HG02623 (cell line): Measurements from ENCODE around the gene CDNF.

Source experiments
- ATAC-seq: cut with Tn5 transposase; IDR thresholded peaks from one replicate; pipeline ENCODE4 v1.9.1; 2021; ENCODE audit warnings: moderate library complexity; ENCODE audit not compliant: unreplicated experiment

CDNF gene

GRCh38 chr10:14800397-14800796 is 37.4 kb downstream of the CDNF start:
- ATAC-seq, result no peak

GRCh38 chr10:14798636-14799035 is 39.2 kb downstream of the CDNF start:
- no peak for ATAC-seq

GRCh38 chr10:14787938-14788337 is 49.9 kb downstream of the CDNF start:
- no peak for ATAC-seq

- ATAC-seq, result no peak
These were observed 53.3 kb downstream of the CDNF start for GRCh38 chr10:14784459-14785055.

- ATAC-seq, result no peak
These were observed 55.0 kb downstream of the CDNF start for GRCh38 chr10:14782691-14783363.

- ATAC-seq, result no peak
These were observed 56.1 kb downstream of the CDNF start for GRCh38 chr10:14781763-14782162.

GRCh38 chr10:14779001-14779651 is 58.7 kb downstream of the CDNF start:
- ATAC-seq, result no peak

GRCh38 chr10:14776546-14776945 is 61.3 kb downstream of the CDNF start:
- ATAC-seq, result no peak

GRCh38 chr10:14775656-14776055 is 62.2 kb downstream of the CDNF start:
- no peak for ATAC-seq

GRCh38 chr10:14774797-14775196 is 63.0 kb downstream of the CDNF start, which contains the start of gene FAM107B:
Gene FAM107B, minus strand, starts transcription at chr10:14774897. Its CDS starts 234 bp downstream, at chr10:14774663.
- ATAC-seq, result no peak

GRCh38 chr10:14774214-14774580 is 63.6 kb downstream of the CDNF start:
- no peak for ATAC-seq

- ATAC-seq, result no peak
These were observed 64.2 kb downstream of the CDNF start for GRCh38 chr10:14773551-14774213.

- ATAC-seq, result no peak
These were observed 65.4 kb downstream of the CDNF start for GRCh38 chr10:14772399-14772798.

- ATAC-seq, result no peak
These were observed 66.9 kb downstream of the CDNF start for GRCh38 chr10:14770927-14771326.
